GM12875 (cell line): ENCODE results near the gene SLC38A11.

Experiments
- H3K4me3 ChIP-seq: one replicate; pipeline ENCODE4 v1.5.1; 2011; ENCODE audit warnings: low read depth, low read length, control low read depth
- CTCF ChIP-seq: IDR thresholded peaks from 2 replicates; pipeline ENCODE4 v1.5.1; 2011; ENCODE audit warnings: low read depth, mild to moderate bottlenecking, control low read depth, inconsistent platforms, low read length, moderate library complexity, borderline replicate concordance; ENCODE audit not compliant: insufficient read depth

The SLC38A11 gene

GRCh38 chr2:164896634-164897355 is 58.5 kb downstream of the SLC38A11 start:
- H3K4me3 ChIP-seq = no peak overlapping the region
- TF ChIP-seq CTCF = no peak

- H3K4me3 ChIP-seq = no peak overlapping the region
- TF ChIP-seq CTCF = no peak
Observed at GRCh38 chr2:164896226-164896625, 59.1 kb downstream of the SLC38A11 start.

DNA sequence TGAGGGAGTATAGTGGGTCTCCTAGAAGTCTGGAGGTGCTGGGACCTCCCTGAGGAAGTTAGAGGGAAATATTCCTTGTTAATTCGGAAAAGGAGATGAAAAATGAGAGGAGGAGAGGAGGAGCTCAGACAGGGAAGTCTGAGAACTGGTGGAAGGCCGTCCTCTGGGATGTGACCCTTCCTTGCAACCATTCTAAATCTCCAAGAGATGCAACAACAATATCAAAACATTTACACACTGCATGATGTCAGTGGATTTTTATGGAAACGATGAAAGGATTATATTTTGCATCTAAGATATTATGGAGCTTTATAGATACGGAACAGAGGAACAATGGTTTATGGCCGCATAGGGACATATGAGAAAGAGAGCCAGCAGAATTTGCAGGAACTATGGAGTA is 63.9 kb downstream of the SLC38A11 start:
- TF ChIP-seq CTCF = no peak

DNA sequence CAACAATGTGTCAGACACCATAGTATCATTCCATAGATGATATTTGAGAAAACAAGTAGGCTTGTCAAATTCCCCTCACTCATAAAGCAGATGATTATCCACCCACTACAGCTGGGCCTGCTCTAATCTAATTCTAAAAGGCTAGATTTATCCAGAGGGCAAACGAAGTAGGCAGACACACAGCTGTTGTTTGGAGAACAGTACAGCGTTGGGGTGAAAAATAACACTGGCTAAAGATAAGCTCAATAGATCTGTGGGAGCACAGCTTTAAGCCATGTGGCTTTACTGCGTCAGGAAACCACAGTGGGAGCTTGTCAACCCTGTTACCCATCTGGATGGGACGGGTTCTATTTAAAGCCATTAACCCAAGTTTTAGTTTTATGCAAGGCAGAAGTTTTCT is 64.8 kb downstream of the SLC38A11 start:
- no peak overlapping the region for H3K4me3 ChIP-seq

More for the DNA sequence above, 63.9 kb downstream of the SLC38A11 start:
- H3K4me3 ChIP-seq = no peak overlapping the region

DNA sequence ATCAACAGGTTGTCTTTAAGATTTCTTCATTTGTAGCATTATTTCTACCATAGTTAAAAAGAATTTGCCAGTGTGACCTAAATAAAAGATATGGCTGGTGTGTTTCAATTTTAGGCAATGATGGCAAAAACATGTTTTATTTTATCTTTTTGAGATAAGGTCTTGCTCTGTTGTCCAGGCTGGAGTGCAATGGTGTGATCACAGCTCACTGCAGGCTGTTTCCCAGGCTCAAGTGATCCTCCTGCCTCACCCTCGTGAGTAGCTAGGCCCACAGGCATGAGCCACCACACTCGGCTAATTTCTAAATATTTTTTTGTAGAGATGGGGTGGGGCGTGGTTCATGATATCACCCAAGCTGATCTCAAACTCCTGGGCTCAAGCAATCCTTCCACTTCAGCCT is 66.7 kb downstream of the SLC38A11 start:
- no peak overlapping the region for H3K4me3 ChIP-seq
- TF ChIP-seq CTCF = no peak

More for the DNA sequence above, 64.8 kb downstream of the SLC38A11 start:
- no peak for TF ChIP-seq CTCF

DNA sequence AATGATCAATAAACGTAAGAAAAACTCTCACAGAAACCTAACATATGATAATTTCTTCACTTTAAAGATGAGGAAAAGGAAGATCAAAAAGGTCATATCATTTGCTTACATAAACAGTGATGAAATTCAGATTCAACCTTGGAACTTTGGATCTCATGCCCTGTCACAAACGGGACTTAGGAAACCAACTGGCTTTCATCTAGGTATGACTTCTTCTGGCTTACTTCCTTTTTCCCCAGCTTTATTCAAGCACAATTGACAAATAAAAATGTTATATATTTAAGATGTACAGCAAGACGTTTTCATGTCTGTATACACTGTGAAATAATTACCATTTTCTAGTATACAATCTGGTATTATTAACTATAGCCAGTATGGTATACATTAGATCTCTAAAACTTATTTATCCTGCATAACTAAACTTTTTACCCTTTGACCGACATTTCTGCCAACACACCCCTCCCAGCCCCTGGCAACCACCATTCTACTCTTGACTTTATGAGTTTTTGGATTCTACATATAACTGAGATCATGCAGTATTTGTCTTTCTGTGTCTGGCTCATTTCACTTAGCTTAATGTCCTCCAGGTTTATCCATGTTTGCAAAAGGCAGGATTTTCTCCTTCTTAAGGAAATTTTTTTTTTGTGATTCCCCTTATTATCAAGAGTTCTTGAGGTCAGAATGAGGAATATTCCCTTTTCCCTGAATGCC is 67.7 kb downstream of the SLC38A11 start:
- no peak for TF ChIP-seq CTCF
- no peak overlapping the region for H3K4me3 ChIP-seq

GRCh38 chr2:164882276-164882675 is 73.0 kb downstream of the SLC38A11 start:
- TF ChIP-seq CTCF = no peak
- H3K4me3 ChIP-seq = no peak overlapping the region
